A549 (cell line): ENCODE data around the gene KDM4D. TPM values are rescaled to one million over a fixed set of nuclear protein-coding genes. Genes with fewer than 3 reads are reported as not detected.

Source experiments
- ATAC-seq, 2 experiments: fragments of 200-7000 bp in 1 of 2; fragments of >200 bp in 1 of 2; cut with Nextera tagmentation in 1 of 2; cut with Tn5 transposase in 1 of 2; 3 replicates each; pipeline versions ENCODE4 v1.8.0 to v1.9.1; 2018 to 2020; ENCODE audit warnings: mild to moderate bottlenecking in 1 of 2, moderate library complexity in 1 of 2
- CTCF ChIA-PET: fragments of 300-600 bp; sonication (Branson Sonifier 250); formaldehyde crosslinking; extraction: SDS; loops from one replicate; lab custom pipeline; 2021; ENCODE audit warnings: antibody characterized with exemption, inconsistent platforms; lab: Yijun Ruan, JAX
- POLR2A ChIA-PET: fragments of 350-600 bp; formaldehyde crosslinking; extraction: SDS; loops from one replicate; lab custom pipeline; 2021; ENCODE audit warnings: antibody characterized with exemption, inconsistent platforms; lab: Yijun Ruan, JAX
- DNase-seq, 2 experiments: peaks; one replicate each; pipeline versions ENCODE4 v3.0.0 to v3.0.0-alpha.2; 2011 to 2016; ENCODE audit warnings: low read depth in 1 of 2, low spot score in 1 of 2
- FAIRE-seq: peaks from 2 replicates; lab custom pipeline; 2011; peaks lifted over from hg19 to GRCh38; lab: Jason Lieb, UNC
- H3K27ac ChIP-seq, 2 experiments: fragments of >200 bp; sonication (Bioruptor Twin); formaldehyde crosslinking; 3 replicates each; pipeline ENCODE4 v1.5.1; 2016 to 2017
- H3K4me1 ChIP-seq: fragments of >200 bp; sonication (Bioruptor Twin); formaldehyde crosslinking; 3 replicates; pipeline ENCODE4 v1.6.1; 2016
- H3K4me2 ChIP-seq: fragments of >200 bp; sonication (Bioruptor Twin); formaldehyde crosslinking; 3 replicates; pipeline ENCODE4 v1.6.1; 2016
- H3K4me3 ChIP-seq: fragments of >200 bp; sonication (Bioruptor Twin); formaldehyde crosslinking; 3 replicates; pipeline ENCODE4 v1.5.1; 2016
- H3K9me3 ChIP-seq: fragments of >200 bp; sonication (Bioruptor Twin); formaldehyde crosslinking; 3 replicates; pipeline ENCODE4 v1.6.1; 2016
- BHLHE40 ChIP-seq: IDR thresholded peaks from 2 replicates; pipeline ENCODE4 v1.6.1; 2012; ENCODE audit warnings: low read depth, low read length, inconsistent platforms
- CBX2 ChIP-seq: fragments of 200-600 bp; sonication (generic); IDR thresholded peaks from 2 replicates; pipeline ENCODE4 v1.6.1; 2016; ENCODE audit warnings: low read depth, mild to moderate bottlenecking, borderline replicate concordance
- CHD4 ChIP-seq: fragments of 200-600 bp; sonication (generic); IDR thresholded peaks from 2 replicates; pipeline ENCODE4 v1.6.1; 2016; ENCODE audit warnings: antibody characterized with exemption, mild to moderate bottlenecking, borderline replicate concordance
- EHF ChIP-seq: fragments of 250-450 bp; sonication (Bioruptor Pico); IDR thresholded peaks from 2 replicates; pipeline ENCODE4 v1.5.0; 2020; ENCODE audit warnings: mild to moderate bottlenecking
- ELK1 ChIP-seq: fragments of 150-350 bp; IDR thresholded peaks from 2 replicates; pipeline ENCODE4 v1.6.1; 2014; ENCODE audit warnings: low read depth, mild to moderate bottlenecking, low read length
- EP300 ChIP-seq, 2 experiments: fragments of >200 bp; sonication (Bioruptor Twin); formaldehyde crosslinking; IDR thresholded peaks; 2 replicates in 1 of 2; 3 replicates in 1 of 2; pipeline ENCODE4 v1.6.1; 2016 to 2017
- ESRRA ChIP-seq: fragments of 150-350 bp; IDR thresholded peaks from 2 replicates; pipeline ENCODE4 v1.6.1; 2014; ENCODE audit warnings: mild to moderate bottlenecking, low read length, borderline replicate concordance
- FOSL2 ChIP-seq, 2 experiments: fragments of 450-650 bp in 1 of 2; fragments of >200 bp in 1 of 2; sonication (Bioruptor Twin) in 1 of 2; formaldehyde crosslinking; IDR thresholded peaks; 2 replicates each; pipeline versions ENCODE4 v1.5.0 to v1.6.1; 2016 to 2020; ENCODE audit warnings: mild to moderate bottlenecking in 1 of 2, moderate library complexity in 1 of 2
- GATA3 ChIP-seq: IDR thresholded peaks from 2 replicates; pipeline ENCODE4 v1.6.1; 2012; ENCODE audit warnings: borderline replicate concordance
- HOXB5 ChIP-seq: fragments of 250-450 bp; sonication (Bioruptor Pico); IDR thresholded peaks from 2 replicates; pipeline ENCODE4 v1.5.0; 2020; ENCODE audit warnings: mild to moderate bottlenecking, moderate library complexity
- JUN ChIP-seq, 2 experiments: fragments of >200 bp; sonication (Bioruptor Twin); formaldehyde crosslinking; IDR thresholded peaks; 2 replicates in 1 of 2; 3 replicates in 1 of 2; pipeline ENCODE4 v1.6.1; 2016 to 2017
- JUNB ChIP-seq: fragments of >200 bp; sonication (Bioruptor Twin); formaldehyde crosslinking; IDR thresholded peaks from 2 replicates; pipeline ENCODE4 v1.6.1; 2016
- KDM5A ChIP-seq: fragments of 200-600 bp; sonication (generic); IDR thresholded peaks from 2 replicates; pipeline ENCODE4 v1.6.1; 2016; ENCODE audit warnings: antibody characterized with exemption, mild to moderate bottlenecking
- MAFK ChIP-seq: fragments of 450-650 bp; IDR thresholded peaks from 2 replicates; pipeline ENCODE4 v1.6.1; 2014; ENCODE audit not compliant: partially characterized antibody
- MAX ChIP-seq: IDR thresholded peaks from 2 replicates; pipeline ENCODE4 v1.6.1; 2012
- NR3C1 ChIP-seq: fragments of >200 bp; sonication (Bioruptor Twin); formaldehyde crosslinking; IDR thresholded peaks from 3 replicates; pipeline ENCODE4 v1.6.1; 2017
- PHF8 ChIP-seq: fragments of 200-600 bp; sonication (generic); IDR thresholded peaks from 2 replicates; pipeline ENCODE4 v1.6.1; 2016; ENCODE audit warnings: low read depth, mild to moderate bottlenecking, antibody characterized with exemption, moderate library complexity, borderline replicate concordance
- RAD21 ChIP-seq, 2 experiments: fragments of >200 bp in 1 of 2; sonication (Bioruptor Twin) in 1 of 2; formaldehyde crosslinking in 1 of 2; IDR thresholded peaks in 1 of 2; conservative IDR thresholded peaks in 1 of 2; 2 replicates in 1 of 2; 3 replicates in 1 of 2; pipeline ENCODE4 v1.6.1; 2012 to 2018; ENCODE audit warnings: inconsistent platforms in 1 of 2
- RARB ChIP-seq: fragments of 250-450 bp; sonication (Bioruptor Pico); IDR thresholded peaks from 2 replicates; pipeline ENCODE4 v1.8.0; 2021; ENCODE audit warnings: mild to moderate bottlenecking, moderate library complexity
- RCOR1 ChIP-seq: fragments of 150-350 bp; IDR thresholded peaks from 2 replicates; pipeline ENCODE4 v1.6.1; 2014; ENCODE audit warnings: antibody characterized with exemption, low read length, low read depth
- RFX5 ChIP-seq: fragments of 450-650 bp; IDR thresholded peaks from 2 replicates; pipeline ENCODE4 v1.7.1; 2014; ENCODE audit warnings: antibody characterized with exemption, mild to moderate bottlenecking, moderate library complexity
- RNF2 ChIP-seq: fragments of 200-600 bp; sonication (generic); IDR thresholded peaks from 2 replicates; pipeline ENCODE4 v1.6.1; 2016; ENCODE audit warnings: low read depth, mild to moderate bottlenecking, antibody characterized with exemption, moderate library complexity, borderline replicate concordance
- SMC3 ChIP-seq: fragments of >200 bp; sonication (Bioruptor Twin); formaldehyde crosslinking; IDR thresholded peaks from 3 replicates; pipeline ENCODE4 v1.6.1; 2018; ENCODE audit warnings: inconsistent platforms
- TFCP2L1 ChIP-seq: fragments of 250-450 bp; sonication (Bioruptor Pico); IDR thresholded peaks from 2 replicates; pipeline ENCODE4 v1.5.0; 2021; ENCODE audit warnings: mild to moderate bottlenecking
- TP53 ChIP-seq: fragments of 250-450 bp; sonication (Bioruptor Pico); IDR thresholded peaks from 2 replicates; pipeline ENCODE4 v1.5.0; 2021; ENCODE audit warnings: mild to moderate bottlenecking, moderate library complexity
- ZC3H11A ChIP-seq: fragments of 450-650 bp; IDR thresholded peaks from 2 replicates; pipeline ENCODE4 v1.6.1; 2014; ENCODE audit warnings: antibody characterized with exemption, mild to moderate bottlenecking
- ZFP36 ChIP-seq: fragments of 450-650 bp; IDR thresholded peaks from 2 replicates; pipeline ENCODE4 v1.6.1; 2014; ENCODE audit warnings: borderline replicate concordance; ENCODE audit not compliant: partially characterized antibody
- ZNF302 ChIP-seq: fragments of 250-450 bp; sonication (Bioruptor Pico); IDR thresholded peaks from 2 replicates; pipeline ENCODE4 v1.9.0; 2021; ENCODE audit warnings: inconsistent platforms, mild to moderate bottlenecking, moderate library complexity
- WGBS: methylation state at CpG from one replicate; pipeline ENCODE4 v1.1.6; 2017; ENCODE audit errors: missing lambda C conversion rate; 5-methylcytosine and 5-hydroxymethylcytosine counted together
- polyA plus RNA-seq, 4 experiments: library from polyadenylated mRNA; depleted of rRNA in 3 of 4; stranded (reverse); fragments of >200 nt; fragmentation: RNase III in 1 of 4; extraction: RNeasy Plus Mini Kit Qiagen cat#74134 plus additional on column Dnase treatment in 1 of 4; gene quantifications; 2 replicates in 3 of 4; 3 replicates in 1 of 4; pipeline ENCODE4 v1.2.3, GENCODE V29; 2011 to 2017
- TF ChIP-seq, protein P1 (sequence below): fragments of >200 bp; sonication (Bioruptor Twin); formaldehyde crosslinking; IDR thresholded peaks from 3 replicates; pipeline ENCODE4 v1.6.1; 2016
- TF ChIP-seq, protein P2 (sequence below): IDR thresholded peaks from 2 replicates; pipeline ENCODE4 v1.6.1; 2012

Gene KDM4D
- polyA plus RNA-seq, 2 of the 4 experiments (the other 2 are of a cell fraction), result 0.58 to 1.1 TPM

- Histone ChIP-seq H3K4me1 (peaks cover 6% of the 10 kb centered on the region; the same call in 2 of the 3 replicates), H3K9me3 (no peaks in the 10 kb centered on the region), H3K4me2 (no peak overlapping the region), H3K27ac (no peak overlapping the region), H3K4me3 (no peak overlapping the region)
- CTCF ChIA-PET, result no interaction called here
- WGBS, result 96% methylated on average over 1 of the region's 1 CpG
- TF ChIP-seq PHF8 (no peak), RARB (CRISPR knock-in tag) (no peak), FOSL2 (IDR thresholded peaks at IDR 0.05) (no peak), FOSL2 (CRISPR knock-in tag; IDR thresholded peaks at IDR 0.05) (no peak), CBX2 (no peak), HOXB5 (CRISPR knock-in tag) (no peak), ZFP36 (no peak), RFX5 (no peak), JUNB (no peak), ZNF302 (CRISPR knock-in tag) (no peak), MAFK (no peak), ELK1 (no peak), KDM5A (no peak), SMC3 (no peak), EHF (CRISPR knock-in tag) (no peak), EP300 (IDR thresholded peaks at IDR 0.05) (no peak), RNF2 (no peak), JUN (IDR thresholded peaks at IDR 0.05) (no peak)
- TF ChIP-seq, protein P1, sequence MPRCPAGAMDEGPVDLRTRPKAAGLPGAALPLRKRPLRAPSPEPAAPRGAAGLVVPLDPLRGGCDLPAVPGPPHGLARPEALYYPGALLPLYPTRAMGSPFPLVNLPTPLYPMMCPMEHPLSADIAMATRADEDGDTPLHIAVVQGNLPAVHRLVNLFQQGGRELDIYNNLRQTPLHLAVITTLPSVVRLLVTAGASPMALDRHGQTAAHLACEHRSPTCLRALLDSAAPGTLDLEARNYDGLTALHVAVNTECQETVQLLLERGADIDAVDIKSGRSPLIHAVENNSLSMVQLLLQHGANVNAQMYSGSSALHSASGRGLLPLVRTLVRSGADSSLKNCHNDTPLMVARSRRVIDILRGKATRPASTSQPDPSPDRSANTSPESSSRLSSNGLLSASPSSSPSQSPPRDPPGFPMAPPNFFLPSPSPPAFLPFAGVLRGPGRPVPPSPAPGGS, result no peak
- TF ChIP-seq, protein P2, sequence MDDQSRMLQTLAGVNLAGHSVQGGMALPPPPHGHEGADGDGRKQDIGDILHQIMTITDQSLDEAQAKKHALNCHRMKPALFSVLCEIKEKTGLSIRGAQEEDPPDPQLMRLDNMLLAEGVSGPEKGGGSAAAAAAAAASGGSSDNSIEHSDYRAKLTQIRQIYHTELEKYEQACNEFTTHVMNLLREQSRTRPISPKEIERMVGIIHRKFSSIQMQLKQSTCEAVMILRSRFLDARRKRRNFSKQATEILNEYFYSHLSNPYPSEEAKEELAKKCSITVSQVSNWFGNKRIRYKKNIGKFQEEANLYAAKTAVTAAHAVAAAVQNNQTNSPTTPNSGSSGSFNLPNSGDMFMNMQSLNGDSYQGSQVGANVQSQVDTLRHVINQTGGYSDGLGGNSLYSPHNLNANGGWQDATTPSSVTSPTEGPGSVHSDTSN, result no peak
- POLR2A ChIA-PET, result no interaction called here
- DNase-seq (no peak), FAIRE-seq (no peak), ATAC-seq (no peak)
Observed at GRCh38 chr11:94975599-94975998, 2.1 kb downstream of the KDM4D start.

DNA sequence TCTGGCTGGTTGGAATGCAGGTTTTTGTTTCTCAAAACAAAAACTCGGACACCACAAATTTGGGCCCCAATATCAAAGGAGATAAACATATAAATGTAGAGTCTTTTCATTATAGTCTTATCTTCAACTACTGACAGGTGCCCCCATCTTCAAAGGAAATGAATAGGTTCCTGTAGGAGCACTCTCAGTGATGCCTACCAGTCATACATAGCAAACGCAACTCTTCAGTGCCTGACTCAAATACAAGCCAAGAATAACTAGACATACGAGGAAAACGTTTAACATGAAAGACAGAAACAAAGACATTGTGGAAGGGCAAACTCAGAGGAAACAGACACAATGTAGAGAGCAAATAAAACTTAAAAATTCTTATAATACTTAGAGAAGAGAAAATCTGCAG lies 13.9 kb downstream of the KDM4D start:
- ATAC-seq (no peak), FAIRE-seq (no peak), DNase-seq (no peak)
- POLR2A ChIA-PET, result no interaction called here
- TF ChIP-seq, protein P1, result no peak
- TF ChIP-seq MAX, result no peak
- no peak for TF ChIP-seq BHLHE40
- no peak for TF ChIP-seq GATA3
- no peak for TF ChIP-seq TFCP2L1 (CRISPR knock-in tag)
- no peak for TF ChIP-seq ZC3H11A
- no peak for TF ChIP-seq MAFK
- no peak for TF ChIP-seq RARB (CRISPR knock-in tag)
- TF ChIP-seq ELK1, result no peak
- no peak for TF ChIP-seq RFX5
- no peak for TF ChIP-seq ESRRA
- no peak for TF ChIP-seq ZFP36
- TF ChIP-seq RAD21 (conservative IDR thresholded peaks at IDR 0.05 in 1 of 2, IDR thresholded peaks at IDR 0.05 in 1 of 2), result no peak
- no peak for TF ChIP-seq TP53 (CRISPR knock-in tag)
- no peak for TF ChIP-seq NR3C1
- TF ChIP-seq RCOR1, result no peak
- no peak for TF ChIP-seq CHD4
- 48% methylated on average over 4 of the region's 4 CpGs for WGBS
- Histone ChIP-seq H3K27ac (no peak overlapping the region), H3K4me3 (no peak overlapping the region), H3K4me1 (no peaks in the 10 kb centered on the region), H3K4me2 (no peak overlapping the region), H3K9me3 (no peaks in the 10 kb centered on the region)
- CTCF ChIA-PET, result no interaction called here
